ENCODE results near the gene LRRTM4. TPM values are rescaled to one million over a fixed set of nuclear protein-coding genes. Genes with fewer than 3 reads are reported as not detected.

Gene LRRTM4
- total RNA-seq, 1 donor: 0.18 TPM

GRCh38 chr2:76829374-76830234, 692.6 kb downstream of the LRRTM4 start:
- no peak for DNase-seq (ENCODE audit: low read depth)
- TF ChIP-seq CTCF (IDR thresholded peaks at IDR 0.05; ENCODE audit: insufficient read depth, low read length): no peak
- no peak overlapping the region for H3K4me3 ChIP-seq (ENCODE audit: low read depth, low read length)

GRCh38 chr2:76826691-76827090, 695.5 kb downstream of the LRRTM4 start:
- TF ChIP-seq CTCF (IDR thresholded peaks at IDR 0.05; ENCODE audit: insufficient read depth, low read length): no peak
- DNase-seq (ENCODE audit: low read depth): no peak
- no peak overlapping the region for H3K4me3 ChIP-seq (ENCODE audit: low read depth, low read length)

GRCh38 chr2:76825140-76825970, 696.8 kb downstream of the LRRTM4 start:
- DNase-seq (ENCODE audit: low read depth): no peak
- no peak for TF ChIP-seq CTCF (IDR thresholded peaks at IDR 0.05; ENCODE audit: insufficient read depth, low read length)

GRCh38 chr2:76821731-76822130, 700.4 kb downstream of the LRRTM4 start:
- H3K4me3 ChIP-seq (ENCODE audit: low read depth, low read length): no peak overlapping the region
- TF ChIP-seq CTCF (IDR thresholded peaks at IDR 0.05; ENCODE audit: insufficient read depth, low read length): no peak
- DNase-seq (ENCODE audit: low read depth): no peak

More at GRCh38 chr2:76825140-76825970, 696.8 kb downstream of the LRRTM4 start:
- H3K4me3 ChIP-seq (ENCODE audit: low read depth, low read length): no peak overlapping the region

- no peak for DNase-seq (ENCODE audit: low read depth)
- no peak for TF ChIP-seq CTCF (IDR thresholded peaks at IDR 0.05; ENCODE audit: insufficient read depth, low read length)
- H3K4me3 ChIP-seq (ENCODE audit: low read depth, low read length): no peak overlapping the region
Measured at GRCh38 chr2:76813084-76813483, 709.1 kb downstream of the LRRTM4 start.

GRCh38 chr2:76812156-76812555, 710.0 kb downstream of the LRRTM4 start:
- H3K4me3 ChIP-seq (ENCODE audit: low read depth, low read length): no peak overlapping the region
- TF ChIP-seq CTCF (IDR thresholded peaks at IDR 0.05; ENCODE audit: insufficient read depth, low read length): no peak

More at GRCh38 chr2:76812156-76812555, 710.0 kb downstream of the LRRTM4 start:
- no peak for DNase-seq (ENCODE audit: low read depth)

All from fibroblast of the aortic adventitia (primary cell).